ENCODE results near the gene OR9A4.

DNA sequence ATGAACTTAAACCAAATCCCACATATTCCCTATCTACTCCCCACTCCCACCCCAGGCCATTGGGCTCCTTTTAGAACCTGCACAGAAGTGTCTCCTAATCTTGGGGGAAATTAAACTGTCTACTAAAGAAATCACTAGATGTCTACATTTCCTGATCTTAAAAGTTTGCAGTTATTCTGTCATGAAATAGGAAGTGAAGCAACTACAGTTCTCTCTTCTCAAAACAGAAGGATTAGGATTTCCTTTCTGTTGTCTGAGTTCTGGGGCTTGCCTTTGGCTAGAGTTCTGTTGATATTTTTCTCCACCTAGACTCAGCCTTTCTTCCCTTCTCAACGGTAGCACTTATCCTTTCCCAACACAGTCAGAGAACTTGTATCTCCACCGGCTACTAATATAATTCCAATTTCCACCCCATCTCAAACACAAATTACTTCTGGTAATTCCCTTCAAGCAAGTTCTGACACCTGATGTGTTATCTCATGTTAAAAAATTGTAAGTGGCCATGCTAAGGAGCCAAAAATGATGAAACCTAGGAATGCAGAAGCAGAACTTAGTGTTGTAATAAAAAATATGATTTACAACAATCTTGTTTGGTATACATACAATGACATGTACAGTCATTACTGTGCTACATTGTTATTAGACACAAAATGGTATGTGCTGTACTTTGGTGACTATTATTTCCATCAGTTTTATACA lies 12.1 kb downstream of the OR9A4 start:
- TF ChIP-seq, protein P1, sequence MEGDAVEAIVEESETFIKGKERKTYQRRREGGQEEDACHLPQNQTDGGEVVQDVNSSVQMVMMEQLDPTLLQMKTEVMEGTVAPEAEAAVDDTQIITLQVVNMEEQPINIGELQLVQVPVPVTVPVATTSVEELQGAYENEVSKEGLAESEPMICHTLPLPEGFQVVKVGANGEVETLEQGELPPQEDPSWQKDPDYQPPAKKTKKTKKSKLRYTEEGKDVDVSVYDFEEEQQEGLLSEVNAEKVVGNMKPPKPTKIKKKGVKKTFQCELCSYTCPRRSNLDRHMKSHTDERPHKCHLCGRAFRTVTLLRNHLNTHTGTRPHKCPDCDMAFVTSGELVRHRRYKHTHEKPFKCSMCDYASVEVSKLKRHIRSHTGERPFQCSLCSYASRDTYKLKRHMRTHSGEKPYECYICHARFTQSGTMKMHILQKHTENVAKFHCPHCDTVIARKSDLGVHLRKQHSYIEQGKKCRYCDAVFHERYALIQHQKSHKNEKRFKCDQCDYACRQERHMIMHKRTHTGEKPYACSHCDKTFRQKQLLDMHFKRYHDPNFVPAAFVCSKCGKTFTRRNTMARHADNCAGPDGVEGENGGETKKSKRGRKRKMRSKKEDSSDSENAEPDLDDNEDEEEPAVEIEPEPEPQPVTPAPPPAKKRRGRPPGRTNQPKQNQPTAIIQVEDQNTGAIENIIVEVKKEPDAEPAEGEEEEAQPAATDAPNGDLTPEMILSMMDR (conservative IDR thresholded peaks at IDR 0.05; ENCODE audit: low read depth, low read length): no peak
- TF ChIP-seq EZH2 (IDR thresholded peaks at IDR 0.05; ENCODE audit: borderline replicate concordance, low read depth, low read length, poor library complexity, severe bottlenecking): no peak
